GM23338 (cell line): ENCODE measurements around the gene TMEM200C. TPM values are rescaled to one million over a fixed set of nuclear protein-coding genes. Genes with fewer than 3 reads are reported as not detected.

Source experiments
- ATAC-seq: fragments of 200-7000 bp; cut with Tn5 transposase; 3 replicates; pipeline ENCODE4 v1.9.1; 2020
- DNase-seq: peaks from one replicate; pipeline ENCODE4 v3.0.0-alpha.2; 2015; ENCODE audit warnings: low spot score
- H2AFZ ChIP-seq: fragments of 200-600 bp; sonication (generic); 2 replicates; pipeline ENCODE4 v1.8.0; 2016; ENCODE audit warnings: antibody characterized with exemption, mild to moderate bottlenecking, moderate library complexity
- H3F3A ChIP-seq: fragments of 200-600 bp; sonication (generic); replicated peaks from 2 replicates; pipeline ENCODE4 v1.8.0; 2017; ENCODE audit warnings: antibody characterized with exemption, mixed run types, low read depth
- H3K27ac ChIP-seq: fragments of 200-600 bp; sonication (generic); 2 replicates; pipeline ENCODE4 v1.6.1; 2016; ENCODE audit warnings: low read depth
- H3K27me3 ChIP-seq: fragments of 200-600 bp; sonication (generic); 2 replicates; pipeline ENCODE4 v1.8.0; 2016; ENCODE audit warnings: mild to moderate bottlenecking, mixed run types, moderate library complexity; ENCODE audit not compliant: insufficient read depth
- H3K36me3 ChIP-seq: fragments of 200-600 bp; sonication (generic); 2 replicates; pipeline ENCODE4 v1.8.0; 2016; ENCODE audit warnings: mild to moderate bottlenecking; ENCODE audit not compliant: insufficient read depth
- H3K4me1 ChIP-seq: fragments of 200-600 bp; sonication (generic); 2 replicates; pipeline ENCODE4 v1.8.0; 2016; ENCODE audit warnings: mild to moderate bottlenecking, moderate library complexity; ENCODE audit not compliant: insufficient read depth
- H3K4me2 ChIP-seq: fragments of 200-600 bp; sonication (generic); 2 replicates; pipeline ENCODE4 v1.7.1; 2017; ENCODE audit warnings: mixed run types
- H3K4me3 ChIP-seq: fragments of 200-600 bp; sonication (generic); 2 replicates; pipeline ENCODE4 v1.6.1; 2016; ENCODE audit warnings: mixed run types
- H3K79me2 ChIP-seq: fragments of 200-600 bp; sonication (generic); replicated peaks from 2 replicates; pipeline ENCODE4 v1.8.0; 2017; ENCODE audit warnings: mild to moderate bottlenecking; ENCODE audit not compliant: insufficient read depth
- H3K9me2 ChIP-seq: fragments of 200-600 bp; sonication (generic); 2 replicates; pipeline ENCODE4 v1.8.0; 2017; ENCODE audit not compliant: insufficient read depth
- H4K20me1 ChIP-seq: fragments of 200-600 bp; sonication (generic); replicated peaks from 2 replicates; pipeline ENCODE4 v1.8.0; 2017; ENCODE audit warnings: mild to moderate bottlenecking; ENCODE audit not compliant: insufficient read depth
- H3K27ac Mint-ChIP-seq: 2 replicates; pipeline ENCODE4 v1.8.0; 2020; ENCODE audit warnings: inconsistent platforms, mild to moderate bottlenecking, moderate library complexity, mixed read lengths
- H3K27me3 Mint-ChIP-seq: 3 replicates; pipeline ENCODE4 v1.8.0; 2022; ENCODE audit warnings: low read depth, mild to moderate bottlenecking, moderate library complexity, mixed read lengths, inconsistent platforms; ENCODE audit not compliant: insufficient read depth, poor library complexity
- H3K36me3 Mint-ChIP-seq: 3 replicates; pipeline ENCODE4 v1.8.0; 2021; ENCODE audit warnings: low read depth, mild to moderate bottlenecking, inconsistent platforms, moderate library complexity, mixed read lengths
- H3K4me1 Mint-ChIP-seq: 3 replicates; pipeline ENCODE4 v1.8.0; 2020; ENCODE audit warnings: mild to moderate bottlenecking, inconsistent platforms, mixed read lengths
- H3K4me3 Mint-ChIP-seq: 3 replicates; pipeline ENCODE4 v1.8.0; 2021; ENCODE audit warnings: moderate library complexity, mild to moderate bottlenecking, inconsistent platforms, mixed read lengths
- H3K9me3 Mint-ChIP-seq: 3 replicates; pipeline ENCODE4 v1.8.0; 2020; ENCODE audit warnings: moderate library complexity, mild to moderate bottlenecking, inconsistent platforms, mixed read lengths
- CTCF ChIP-seq, 2 experiments: fragments of 200-600 bp in 1 of 2; sonication (generic) in 1 of 2; conservative IDR thresholded peaks; 2 replicates each; pipeline versions ENCODE4 v1.5.1 to v1.6.1; 2016 to 2017; ENCODE audit warnings: antibody characterized with exemption in 2 of 2, low read depth in 2 of 2, mild to moderate bottlenecking in 2 of 2, moderate library complexity in 1 of 2
- ETS1 ChIP-seq: IDR thresholded peaks from 2 replicates; pipeline ENCODE4 v1.6.1; 2016; ENCODE audit warnings: antibody characterized with exemption
- EZH2phosphoT487 ChIP-seq: fragments of 200-600 bp; sonication (generic); IDR thresholded peaks from one replicate; pipeline ENCODE4 v1.8.1; 2018; ENCODE audit warnings: antibody characterized with exemption; ENCODE audit not compliant: unreplicated experiment
- JUNB ChIP-seq: IDR thresholded peaks from one replicate; pipeline ENCODE4 v1.6.1; 2016; ENCODE audit warnings: antibody characterized with exemption; ENCODE audit not compliant: unreplicated experiment
- NANOG ChIP-seq: IDR thresholded peaks from 2 replicates; pipeline ENCODE4 v1.6.1; 2016; ENCODE audit warnings: antibody characterized with exemption, borderline replicate concordance
- REST ChIP-seq: IDR thresholded peaks from one replicate; pipeline ENCODE4 v1.6.1; 2018; ENCODE audit warnings: antibody characterized with exemption; ENCODE audit not compliant: unreplicated experiment
- STAT1 ChIP-seq: IDR thresholded peaks from one replicate; pipeline ENCODE4 v1.6.1; 2016; ENCODE audit warnings: antibody characterized with exemption; ENCODE audit not compliant: unreplicated experiment
- ZNF114 ChIP-seq: fragments of 250-450 bp; sonication (Bioruptor Pico); IDR thresholded peaks from 2 replicates; pipeline ENCODE4 v1.5.0; 2020; ENCODE audit warnings: mild to moderate bottlenecking, moderate library complexity
- polyA plus RNA-seq: library from polyadenylated mRNA; unstranded; fragments of >200 nt; fragmentation: Nextera tagmentation; extraction: Ambion mirVana; gene quantifications from 2 replicates; pipeline ENCODE4 v1.2.1, GENCODE V29; 2016
- total RNA-seq: library from RNA; depleted of rRNA; stranded (reverse); fragments of >200 nt; shearing (Covaris generic); gene quantifications from 2 replicates; pipeline ENCODE4 v1.2.3, GENCODE V29; 2014

Gene TMEM200C
- total and polyA plus RNA-seq, 2 experiments from 2014 or later = 0.53 to 6.1 TPM

DNA sequence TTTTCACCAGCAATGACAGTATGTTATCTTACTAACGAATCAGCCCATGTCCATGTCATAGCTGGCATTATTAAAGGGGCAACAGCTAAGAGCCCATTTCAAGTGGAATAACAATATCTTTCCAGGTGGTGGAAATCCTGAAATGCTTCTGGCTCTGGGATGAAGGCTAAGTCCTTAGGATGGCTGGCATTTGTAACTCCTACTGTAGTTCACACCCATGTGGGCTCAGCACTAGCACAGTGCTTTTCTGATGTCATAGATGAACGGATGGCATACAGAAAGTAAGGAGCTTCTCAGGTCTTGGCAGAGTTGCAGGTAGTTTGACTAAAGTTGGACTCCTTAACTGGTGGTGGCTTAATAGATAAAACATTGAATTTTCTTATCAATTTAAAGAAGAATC lies 10.0 kb downstream of the TMEM200C start:
- Histone ChIP-seq H3K79me2 (no peaks in the 10 kb centered on the region), H3K4me1 (peaks cover 12% of the 10 kb centered on the region), H3K4me2 (no peak overlapping the region), H3K4me3 (no peak overlapping the region), H3K36me3 (no peaks in the 10 kb centered on the region), H3K27me3 (peaks cover 13% of the 10 kb centered on the region), H2AFZ (no peak overlapping the region), H3F3A (no peaks in the 10 kb centered on the region), H3K9me2 (no peaks in the 10 kb centered on the region), H3K27ac (no peak overlapping the region), H4K20me1 (no peaks in the 10 kb centered on the region)
- no peak for TF ChIP-seq JUNB
- TF ChIP-seq REST = no peak
- no peak for TF ChIP-seq STAT1
- no peak for TF ChIP-seq ZNF114 (CRISPR knock-in tag)
- no peak for TF ChIP-seq ETS1
- no peak for TF ChIP-seq CTCF (conservative IDR thresholded peaks at IDR 0.05; ENCODE audit: low read depth in 2 of 2)
- no peak for TF ChIP-seq EZH2phosphoT487
- TF ChIP-seq NANOG = no peak
- ATAC-seq = peak; percentile 51
- H3K36me3 Mint-ChIP-seq = no peaks in the 10 kb centered on the region; the same call in 2 of the 3 replicates
- H3K4me3 Mint-ChIP-seq = no peak overlapping the region
- peaks cover 3% of the 10 kb centered on the region for H3K27me3 Mint-ChIP-seq
- no peak for DNase-seq
- peaks cover 9% of the 10 kb centered on the region; the same call in 2 of the 3 replicates for H3K4me1 Mint-ChIP-seq
- no peaks in the 10 kb centered on the region for H3K9me3 Mint-ChIP-seq
- H3K27ac Mint-ChIP-seq = no peak overlapping the region; the same call in 1 of the 2 replicates

GRCh38 chr18:5884375-5884774 lies 10.9 kb downstream of the TMEM200C start:
- H3K9me3 Mint-ChIP-seq = no peaks in the 10 kb centered on the region
- TF ChIP-seq ZNF114 (CRISPR knock-in tag) = no peak
- TF ChIP-seq STAT1 = no peak
- TF ChIP-seq CTCF (conservative IDR thresholded peaks at IDR 0.05; ENCODE audit: low read depth in 2 of 2) = no peak
- no peak for ATAC-seq

More at GRCh38 chr18:5884375-5884774, 10.9 kb downstream of the TMEM200C start:
- Histone ChIP-seq H3K79me2 (no peaks in the 10 kb centered on the region), H4K20me1 (no peaks in the 10 kb centered on the region), H3K27me3 (peaks cover 4% of the 10 kb centered on the region), H3K9me2 (no peaks in the 10 kb centered on the region), H2AFZ (no peak overlapping the region), H3K4me2 (no peak overlapping the region), H3K27ac (no peak overlapping the region), H3K36me3 (no peaks in the 10 kb centered on the region), H3F3A (no peaks in the 10 kb centered on the region), H3K4me1 (peaks cover 6% of the 10 kb centered on the region), H3K4me3 (no peak overlapping the region)
- DNase-seq = no peak
- H3K27me3 Mint-ChIP-seq = no peaks in the 10 kb centered on the region
- no peaks in the 10 kb centered on the region; the same call in 2 of the 3 replicates for H3K36me3 Mint-ChIP-seq
- no peak overlapping the region for H3K27ac Mint-ChIP-seq
- peaks cover 6% of the 10 kb centered on the region; the same call in 2 of the 3 replicates for H3K4me1 Mint-ChIP-seq
- no peak overlapping the region for H3K4me3 Mint-ChIP-seq
